Measurements from ENCODE around the gene RBBP5.
"Not testable (repeated sequence)": the region's sequence is repeated elsewhere in the genome, so short reads cannot be mapped to it uniquely, and the experiment has no call there.

The RBBP5 gene, protein sequence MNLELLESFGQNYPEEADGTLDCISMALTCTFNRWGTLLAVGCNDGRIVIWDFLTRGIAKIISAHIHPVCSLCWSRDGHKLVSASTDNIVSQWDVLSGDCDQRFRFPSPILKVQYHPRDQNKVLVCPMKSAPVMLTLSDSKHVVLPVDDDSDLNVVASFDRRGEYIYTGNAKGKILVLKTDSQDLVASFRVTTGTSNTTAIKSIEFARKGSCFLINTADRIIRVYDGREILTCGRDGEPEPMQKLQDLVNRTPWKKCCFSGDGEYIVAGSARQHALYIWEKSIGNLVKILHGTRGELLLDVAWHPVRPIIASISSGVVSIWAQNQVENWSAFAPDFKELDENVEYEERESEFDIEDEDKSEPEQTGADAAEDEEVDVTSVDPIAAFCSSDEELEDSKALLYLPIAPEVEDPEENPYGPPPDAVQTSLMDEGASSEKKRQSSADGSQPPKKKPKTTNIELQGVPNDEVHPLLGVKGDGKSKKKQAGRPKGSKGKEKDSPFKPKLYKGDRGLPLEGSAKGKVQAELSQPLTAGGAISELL

DNA sequence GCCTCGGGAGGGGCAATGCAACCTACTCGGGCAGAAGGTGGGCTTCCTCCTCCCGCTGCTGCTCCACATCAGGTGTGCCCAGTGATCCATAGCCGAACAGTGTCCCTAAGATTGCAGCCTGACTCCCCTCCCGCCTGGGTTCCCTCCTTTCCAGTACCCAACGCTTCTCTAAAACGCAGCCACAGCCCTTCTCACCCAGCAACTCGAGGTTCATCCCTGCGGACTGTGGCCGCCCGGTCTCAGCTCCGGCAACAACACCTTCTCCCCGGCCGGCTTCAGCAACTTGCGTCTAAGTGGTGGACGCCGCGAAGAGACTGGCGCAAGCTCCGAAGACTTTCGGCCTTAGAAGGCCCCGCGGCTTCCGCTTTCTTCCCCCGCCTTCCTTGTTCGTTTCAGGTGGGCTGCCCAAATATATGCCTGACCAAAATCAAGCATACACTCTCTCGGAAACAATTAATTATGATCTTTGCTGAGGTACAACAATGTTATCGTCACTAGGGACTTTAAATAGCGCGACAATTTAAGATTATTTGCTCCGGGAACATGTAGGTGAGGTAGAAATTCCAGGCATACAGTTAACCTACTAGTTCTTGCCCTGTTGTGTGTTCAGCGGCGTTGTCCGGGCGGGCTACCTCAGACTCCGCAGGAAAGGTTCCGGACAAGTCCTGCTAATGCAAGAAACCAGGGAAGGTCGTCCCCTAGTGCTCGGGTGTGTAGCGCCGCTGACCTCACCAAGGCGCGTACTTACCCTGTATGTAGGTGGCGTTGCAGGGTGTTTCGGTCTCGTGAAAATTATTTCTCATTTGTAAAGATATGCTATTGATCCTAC lies at the start of gene RBBP5:
TSS of gene RBBP5 (minus strand) at position 319 of the 829 bp plus-strand sequence. CDS start at position 214, 105 bp downstream.
- peak; percentile 89 for DNase-seq (ENCODE audit: low read depth, low spot score)

DNA sequence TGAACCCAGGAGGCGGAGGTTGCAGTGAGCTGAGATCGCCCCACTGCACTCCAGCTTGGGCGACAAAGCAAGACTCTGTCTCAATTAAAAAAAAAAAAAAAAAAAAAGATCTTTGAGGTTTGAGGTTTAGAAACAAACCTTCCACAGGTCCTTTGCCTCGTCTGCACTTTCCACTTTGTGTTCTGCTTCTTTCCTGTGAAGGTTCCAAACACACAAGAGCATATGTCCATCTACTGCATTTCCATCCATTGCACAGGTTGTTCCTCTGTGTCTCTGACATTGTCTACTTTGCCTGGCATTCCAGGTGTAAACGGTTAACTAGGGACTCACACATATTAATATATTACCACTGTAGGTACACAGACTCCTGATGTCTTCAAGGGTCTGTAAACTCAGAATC lies 49.6 kb upstream of the RBBP5 start:
- DNase-seq (ENCODE audit: low read depth, low spot score) = no peak

DNA sequence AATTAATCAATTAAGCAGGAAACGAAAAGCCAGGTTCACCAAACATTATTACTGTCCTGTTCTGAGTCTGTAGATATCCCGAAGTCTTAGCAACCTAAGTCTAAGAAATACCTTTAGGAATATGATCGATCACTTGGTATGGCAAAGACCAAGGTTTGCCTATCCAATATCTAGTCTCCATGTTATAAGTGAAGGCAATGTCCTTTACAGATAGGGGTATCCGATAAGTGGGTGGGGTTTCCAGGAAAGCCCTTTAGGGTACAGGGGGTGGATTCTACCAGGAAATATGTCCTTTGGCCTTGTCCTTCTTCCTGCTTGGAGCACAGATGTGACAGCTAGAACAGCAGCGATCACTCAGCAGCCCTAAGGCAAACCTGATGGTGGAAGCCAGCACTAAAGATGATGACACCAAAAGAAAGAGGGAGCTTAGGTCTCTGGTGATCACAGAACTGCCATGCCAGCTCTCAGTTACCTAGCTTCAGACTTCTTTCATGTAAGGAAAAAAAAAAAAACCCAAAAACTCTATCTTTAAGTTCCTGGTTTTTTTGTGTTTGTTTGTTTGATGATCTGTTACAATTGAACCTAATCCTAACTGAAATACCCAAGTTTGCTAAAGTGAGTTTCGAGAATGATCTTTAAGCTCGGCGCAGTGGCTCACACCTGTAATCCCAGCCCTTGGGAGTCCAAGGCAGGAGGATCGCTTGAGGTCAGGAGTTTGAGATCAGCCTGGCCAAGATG lies 48.9 kb upstream of the RBBP5 start:
- DNase-seq (ENCODE audit: low read depth, low spot score) = no peak

DNA sequence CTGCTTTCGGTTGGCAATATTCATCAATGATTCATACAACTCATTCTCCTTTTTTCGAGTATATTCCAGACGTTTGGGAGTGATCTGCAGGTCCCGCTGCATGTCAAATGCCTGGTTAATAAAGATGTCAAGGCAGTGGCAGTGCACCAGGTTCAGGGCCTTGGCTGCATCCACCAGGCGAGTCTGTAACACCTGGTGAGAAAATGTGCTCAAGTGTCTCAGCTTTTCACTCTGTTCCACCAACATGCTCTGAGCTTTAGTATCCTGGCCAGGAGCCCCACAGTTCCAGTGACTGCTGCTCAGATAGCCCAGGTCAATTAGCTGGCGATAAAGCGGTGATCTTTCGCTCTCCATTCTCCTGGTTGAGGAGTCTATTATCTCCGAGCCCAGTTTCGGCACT lies 47.5 kb upstream of the RBBP5 start:
- no peak for DNase-seq (ENCODE audit: low read depth, low spot score)

DNA sequence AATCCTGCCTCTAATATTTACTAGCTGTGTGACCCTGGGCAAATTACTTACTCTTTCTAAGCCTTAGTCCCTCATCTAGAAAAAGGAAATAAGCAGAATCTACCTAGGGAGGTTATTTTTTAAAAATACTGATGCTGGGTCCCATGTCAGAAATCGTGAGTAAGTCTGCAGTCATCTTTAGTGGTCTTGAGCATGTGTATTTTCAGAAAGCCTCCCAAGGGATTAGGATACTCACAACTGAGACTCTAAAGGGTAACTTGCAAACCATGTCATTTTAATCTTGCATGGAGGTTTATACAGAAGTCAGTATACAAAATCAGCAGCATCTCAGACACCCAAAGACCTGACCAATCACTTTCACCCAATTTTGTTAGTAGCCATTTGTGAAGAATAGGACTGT lies 46.5 kb upstream of the RBBP5 start:
- DNase-seq (ENCODE audit: low read depth, low spot score) = no peak

DNA sequence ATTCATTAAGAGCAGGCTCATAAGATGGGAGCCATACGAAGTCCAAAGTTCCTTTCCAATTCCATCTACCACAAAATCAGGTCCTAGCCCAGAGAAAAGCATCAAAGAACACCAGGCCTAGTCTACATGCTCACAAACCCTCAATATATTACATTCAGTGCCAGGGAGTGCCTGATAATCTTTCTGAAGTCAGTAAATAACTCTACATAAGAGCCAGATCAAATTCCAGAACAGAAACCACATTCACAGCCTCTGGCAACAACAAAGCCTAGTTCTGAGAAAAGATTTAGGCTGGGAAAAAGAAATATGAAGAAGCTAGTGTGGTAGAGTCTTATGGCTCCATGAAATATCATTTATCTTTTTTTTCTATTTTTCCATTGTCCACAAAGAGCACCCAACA lies 40.5 kb upstream of the RBBP5 start:
- no peak for DNase-seq (ENCODE audit: low read depth, low spot score)

DNA sequence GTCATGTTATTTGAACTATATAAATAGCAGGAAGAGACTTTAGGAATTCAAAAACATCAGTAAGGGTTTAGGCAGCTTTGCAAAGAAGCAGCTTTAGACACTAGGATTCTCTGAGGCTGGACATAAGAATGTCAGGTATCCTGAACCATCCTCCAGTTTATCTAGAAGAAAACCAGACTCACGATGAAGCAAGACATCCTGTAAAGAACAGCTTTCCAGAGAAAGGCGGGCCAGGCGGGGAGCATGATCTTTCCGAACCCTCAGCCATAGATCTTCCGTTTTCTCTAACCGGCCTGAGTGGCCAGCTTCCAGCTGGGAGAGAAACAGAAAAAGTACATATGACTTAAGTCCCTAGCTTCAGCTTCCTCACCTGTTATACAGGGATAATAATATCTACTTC lies 39.3 kb upstream of the RBBP5 start:
- no peak for DNase-seq (ENCODE audit: low read depth, low spot score)

DNA sequence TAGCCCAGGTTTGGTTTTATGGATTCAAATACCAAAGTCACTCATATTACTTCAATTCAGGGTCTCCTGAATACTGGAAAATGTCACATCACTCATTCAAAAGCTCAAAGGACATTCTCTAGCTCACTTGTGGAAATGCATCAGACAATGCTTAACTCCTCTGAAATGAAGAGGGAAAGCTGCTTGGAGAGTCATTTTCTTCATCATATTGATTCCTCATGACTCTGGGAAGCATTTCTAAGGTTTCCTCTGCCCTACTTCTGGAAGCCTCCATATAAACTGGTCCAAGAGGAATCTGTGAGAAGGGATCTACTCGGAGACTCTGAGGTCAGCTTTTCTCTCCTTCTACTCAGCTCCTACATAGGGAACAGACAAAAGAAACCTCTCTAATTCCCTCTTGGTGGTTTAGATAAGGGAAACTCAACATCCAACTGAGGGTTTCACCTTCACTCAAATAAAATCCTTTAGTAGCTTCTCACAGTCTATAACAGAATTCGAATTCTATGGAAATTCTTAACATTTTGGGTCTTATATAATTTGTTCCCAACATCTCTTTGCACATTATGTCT lies 36.4 kb upstream of the RBBP5 start:
- DNase-seq (ENCODE audit: low read depth, low spot score) = no peak

DNA sequence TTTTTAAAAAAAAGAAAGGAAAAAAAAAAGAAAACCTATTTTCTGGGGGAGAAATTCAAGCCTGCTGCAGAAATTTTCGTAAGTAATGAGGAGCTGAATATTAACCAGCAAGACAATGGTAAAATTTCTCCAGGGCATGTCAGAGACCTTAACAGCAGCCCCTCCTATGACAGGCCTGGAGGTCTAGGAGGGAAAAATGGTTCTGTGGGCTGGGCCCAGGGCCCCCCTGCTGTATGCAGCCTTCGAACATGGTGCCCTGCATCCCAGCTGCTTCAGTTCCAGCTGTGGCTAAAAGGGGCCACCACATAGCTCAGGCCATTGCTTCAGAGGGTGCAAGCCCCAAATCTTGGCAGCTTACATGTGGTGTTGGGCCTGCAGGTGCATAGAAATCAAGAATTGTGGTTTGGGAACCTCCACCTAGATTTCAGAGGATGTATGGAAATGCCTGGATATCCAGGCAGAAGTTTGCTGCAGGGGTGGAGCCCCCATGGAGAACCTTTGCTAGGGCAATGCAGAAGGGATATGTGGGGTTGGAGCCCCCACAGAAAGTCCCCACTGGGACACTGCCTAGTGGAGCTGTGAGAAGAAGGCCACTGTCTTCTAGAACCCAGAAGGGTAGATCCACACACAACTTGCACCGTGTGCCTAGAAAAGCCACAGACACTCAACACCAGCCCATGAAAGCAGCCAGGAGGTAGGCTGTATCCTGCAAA lies 34.0 kb upstream of the RBBP5 start:
- DNase-seq (ENCODE audit: low read depth, low spot score) = not testable (repeated sequence)

DNA sequence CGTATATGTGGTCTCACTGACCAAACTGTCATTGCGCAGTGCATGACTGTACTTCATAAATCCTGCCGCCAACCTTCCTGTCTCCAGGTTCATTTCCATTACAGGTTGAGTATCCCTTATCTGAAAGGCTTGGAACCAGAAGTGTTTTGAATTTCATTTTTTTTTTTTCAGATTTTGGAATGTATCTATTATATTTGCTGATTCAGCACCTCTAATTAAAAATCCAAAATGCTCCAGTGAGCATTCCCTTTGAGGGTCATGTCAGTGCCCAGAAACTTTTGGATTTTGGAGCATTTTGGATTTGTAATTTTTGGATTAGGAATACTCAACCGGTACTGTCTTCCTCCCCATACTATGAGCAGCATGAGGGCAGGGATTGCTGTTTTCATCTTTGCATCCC lies 30.7 kb upstream of the RBBP5 start:
- DNase-seq (ENCODE audit: low read depth, low spot score) = no peak

DNA sequence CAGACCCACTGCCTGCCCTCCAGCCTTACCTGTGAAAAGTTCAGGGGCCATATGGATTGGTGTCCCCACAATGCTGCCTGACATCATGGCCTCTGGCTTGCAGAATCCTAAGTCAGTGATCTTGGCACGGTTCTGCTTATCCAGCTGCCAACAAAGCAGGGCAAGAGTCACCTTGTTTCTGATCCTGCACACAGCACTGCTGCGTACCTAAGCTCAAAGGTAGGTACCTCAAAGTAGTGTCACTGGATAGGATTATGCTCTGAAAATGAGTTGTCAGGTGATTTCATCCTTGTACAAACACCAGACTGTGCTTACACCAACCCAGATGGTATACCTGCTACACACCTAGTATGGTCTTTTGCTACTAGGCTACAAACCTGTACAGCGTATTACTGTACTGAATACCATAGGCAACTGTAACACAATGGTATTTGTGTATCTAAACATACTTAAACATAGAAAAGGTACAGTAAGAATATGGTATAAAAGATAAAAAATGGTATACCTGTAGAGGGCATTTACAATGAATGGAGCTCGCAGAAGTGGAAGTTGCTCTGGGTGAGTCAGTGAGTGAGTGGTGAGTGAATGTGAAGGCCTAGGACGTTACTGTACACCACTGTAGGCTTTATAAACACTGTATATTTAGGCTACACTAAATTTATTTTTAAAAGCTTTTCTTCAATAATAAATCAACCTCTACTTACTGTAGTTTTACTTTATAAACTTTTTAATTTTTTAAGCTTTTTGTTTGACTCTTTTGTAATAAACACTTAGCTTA lies 29.1 kb upstream of the RBBP5 start:
- DNase-seq (ENCODE audit: low read depth, low spot score) = no peak

DNA sequence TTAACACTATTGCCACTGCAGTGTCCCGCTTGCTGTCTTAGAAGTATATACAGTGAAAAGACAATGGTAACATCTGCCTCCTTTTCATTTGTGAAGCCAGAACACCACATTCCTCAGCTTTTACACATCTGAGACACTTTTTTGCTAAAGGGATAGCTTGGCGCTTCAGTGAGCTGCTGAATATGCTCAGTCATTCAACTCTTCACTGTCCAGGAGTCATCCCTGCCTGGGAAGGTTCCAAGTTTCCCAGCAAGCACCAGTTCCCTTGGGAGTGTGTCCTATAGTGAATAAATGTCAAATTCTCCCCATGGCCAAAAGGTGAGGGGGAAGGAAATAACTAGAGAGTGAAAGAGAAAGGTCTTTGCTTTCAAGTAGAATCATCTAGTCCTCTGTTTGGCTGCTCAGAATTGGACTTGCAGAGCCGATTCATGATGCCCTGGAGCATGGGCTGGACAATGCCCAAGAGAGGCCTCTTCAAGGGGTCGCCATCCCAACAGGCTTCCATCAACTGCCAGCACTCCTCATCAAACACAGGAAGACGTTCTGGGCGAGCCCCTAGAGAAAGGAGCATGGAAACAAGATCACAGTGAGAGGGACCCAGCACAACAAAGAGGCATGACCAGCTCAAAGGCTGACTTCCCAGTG lies 25.5 kb upstream of the RBBP5 start:
- DNase-seq (ENCODE audit: low read depth, low spot score) = no peak

DNA sequence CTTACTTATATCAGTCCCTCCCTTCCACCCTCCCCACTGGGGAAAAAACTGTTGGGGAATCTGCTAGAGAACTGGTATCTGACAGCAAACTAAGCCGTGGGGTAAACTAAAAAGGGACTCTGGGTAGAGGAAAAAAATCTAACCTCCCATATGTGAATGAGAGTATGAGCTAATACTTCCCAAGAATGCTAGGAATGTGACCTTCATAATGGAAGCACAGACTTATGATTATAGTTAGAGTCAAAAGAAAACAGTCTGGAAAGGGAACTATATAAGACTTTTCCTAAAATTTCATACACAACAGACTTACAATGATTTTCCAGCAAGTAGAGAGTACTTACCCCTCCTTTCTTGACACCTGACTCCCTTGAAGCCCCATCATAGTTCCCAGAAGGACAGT lies 23.0 kb upstream of the RBBP5 start:
- no peak for DNase-seq (ENCODE audit: low read depth, low spot score)

DNA sequence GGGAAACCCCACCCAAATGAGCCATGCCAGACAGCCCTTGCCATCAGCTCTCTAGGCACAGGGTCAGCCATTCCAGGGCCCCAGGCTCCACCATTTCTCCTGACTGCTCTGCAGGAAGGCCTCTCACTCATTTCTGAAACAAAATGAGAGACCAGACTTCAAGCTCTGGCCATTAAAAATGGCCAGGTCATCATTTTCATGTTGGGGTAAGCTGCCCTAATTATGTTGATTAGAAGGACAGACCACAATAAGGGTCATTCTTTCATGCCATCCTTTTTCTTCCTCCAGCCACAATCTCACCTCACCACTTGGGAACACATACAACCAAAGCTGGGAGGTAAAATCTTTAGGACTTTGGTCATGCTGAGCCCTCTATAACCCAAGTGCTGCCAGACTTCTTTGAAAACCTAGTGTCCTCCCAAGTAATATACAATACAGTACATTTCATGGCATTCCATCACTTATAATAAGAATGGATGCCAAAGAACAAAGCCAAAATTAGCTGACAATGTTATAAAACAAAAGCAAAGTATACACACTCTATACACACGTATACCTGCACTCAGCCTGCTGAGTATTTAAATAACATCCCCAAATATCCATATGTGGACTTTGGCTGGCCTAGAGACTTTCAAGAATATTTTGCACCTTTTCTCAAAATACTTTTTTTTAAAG lies 22.4 kb upstream of the RBBP5 start:
- DNase-seq (ENCODE audit: low read depth, low spot score) = no peak

DNA sequence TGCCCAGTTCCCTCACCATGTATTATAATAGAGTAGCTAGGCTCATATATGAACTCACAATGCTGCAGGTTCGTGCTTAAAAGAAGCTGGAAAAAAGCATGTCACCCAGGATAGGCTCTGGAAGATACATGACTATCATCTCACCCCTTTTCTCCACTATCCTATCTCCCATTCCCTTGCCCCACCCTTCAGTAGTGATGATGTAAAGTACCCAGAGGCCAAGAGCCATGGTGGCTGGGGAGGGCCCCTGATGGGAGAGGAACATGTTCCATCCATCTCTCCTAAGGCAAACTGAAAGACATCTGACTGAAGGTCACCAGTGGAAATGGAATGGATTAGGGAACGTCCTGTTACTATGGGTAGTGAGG lies 20.3 kb upstream of the RBBP5 start:
- DNase-seq (ENCODE audit: low read depth, low spot score) = no peak

DNA sequence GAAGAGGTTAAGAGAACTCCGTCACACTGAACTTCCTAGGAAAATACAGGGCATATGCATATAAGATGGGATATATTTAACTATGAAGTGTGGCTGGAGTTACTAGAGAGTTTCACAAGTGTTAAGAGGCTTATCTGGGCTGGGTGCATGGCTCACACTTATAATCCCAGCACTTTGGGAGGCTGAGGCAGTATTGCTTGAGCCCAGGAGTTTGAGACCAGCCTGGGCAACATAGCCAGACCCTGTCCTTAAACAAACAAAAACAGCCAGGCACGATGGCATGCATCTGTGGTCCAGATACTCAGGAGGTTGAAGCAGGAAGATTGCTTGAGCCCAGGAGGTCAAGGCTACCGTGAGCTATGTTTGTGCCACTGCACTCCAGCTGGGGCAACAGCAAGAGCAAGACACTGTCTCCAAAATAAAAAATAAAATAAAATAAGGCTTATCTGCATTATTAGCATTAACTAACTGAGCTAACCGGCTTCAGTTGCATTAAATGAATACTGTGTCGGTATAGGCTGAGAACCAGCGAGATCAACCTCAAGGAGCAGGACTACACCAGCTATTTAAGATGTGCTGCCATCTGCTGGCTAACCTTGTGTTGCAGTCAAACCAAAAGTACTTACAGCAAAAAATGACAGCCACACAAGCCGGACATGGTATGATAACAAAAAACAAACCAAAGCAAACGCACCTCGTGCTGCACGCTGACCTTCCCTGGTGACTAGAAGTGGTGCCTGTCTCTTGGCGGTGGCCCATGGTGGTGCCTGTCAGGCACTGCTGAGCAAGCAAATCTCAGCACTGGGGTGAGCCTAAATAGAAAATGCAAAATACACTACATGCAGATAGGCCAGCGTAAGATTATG lies 19.7 kb upstream of the RBBP5 start:
- DNase-seq (ENCODE audit: low read depth, low spot score) = peak; percentile 32

DNA sequence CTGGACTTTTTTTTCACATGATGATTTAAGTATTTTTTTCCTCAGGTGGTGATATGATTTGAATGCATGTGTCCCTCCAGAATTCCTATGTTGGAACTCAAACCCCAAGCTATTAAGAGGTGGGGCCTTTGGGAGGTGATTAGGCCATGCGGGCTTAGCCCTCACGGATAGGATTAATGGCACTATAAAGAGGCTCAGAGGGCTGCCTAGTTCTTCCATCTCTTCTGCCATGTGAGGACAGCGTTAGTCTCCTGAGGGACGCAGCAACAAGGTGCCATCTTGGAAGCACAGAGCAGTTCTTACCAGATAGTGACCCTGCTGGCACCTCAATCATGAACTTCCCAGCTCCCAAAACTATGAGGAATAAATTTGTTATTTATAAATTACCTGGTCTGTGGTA lies 18.3 kb upstream of the RBBP5 start:
- DNase-seq (ENCODE audit: low read depth, low spot score) = no peak

DNA sequence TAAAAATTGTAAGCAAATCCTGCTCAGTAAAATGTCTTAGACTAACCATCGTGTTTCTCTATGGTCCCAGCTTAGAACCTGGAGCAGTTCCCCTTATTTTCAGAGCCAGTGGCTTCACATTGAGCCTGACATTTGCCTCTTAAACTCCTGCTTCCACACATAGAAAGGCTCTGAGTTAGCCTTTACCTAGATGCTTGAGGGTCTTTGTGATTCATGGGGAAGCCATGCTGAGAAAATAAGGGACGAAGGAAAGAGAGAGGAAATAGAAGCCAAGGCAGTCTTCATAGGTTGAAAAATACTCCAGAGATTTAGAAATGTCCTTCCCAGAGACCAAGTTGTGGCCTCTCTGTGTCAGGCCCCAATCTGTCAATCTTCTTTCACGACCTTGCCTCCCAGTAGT lies 16.1 kb upstream of the RBBP5 start:
- no peak for DNase-seq (ENCODE audit: low read depth, low spot score)
